PC-9 (cell line): ENCODE data around the gene NPW. TPM values are rescaled to one million over a fixed set of nuclear protein-coding genes. Genes with fewer than 3 reads are reported as not detected.
A peak's percentile ranks its signal among the peaks of the same experiment; 100 is the strongest.

Experiments used
- BruUV-seq: library from RNA; stranded (reverse); fragments of 400-500 nt; replicated peaks from 2 replicates; lab custom pipeline; 2021; lab: Mats Ljungman, UMichigan
- CTCF ChIA-PET: fragments of 300-600 bp; sonication (Branson Sonifier 250); formaldehyde crosslinking; loops from one replicate; lab custom pipeline; 2022; ENCODE audit warnings: antibody characterized with exemption; lab: Charles Lee
- POLR2A ChIA-PET: fragments of 300-600 bp; sonication (Branson Sonifier 250); formaldehyde crosslinking; loops from one replicate; lab custom pipeline; 2022; ENCODE audit warnings: antibody characterized with exemption; ENCODE audit not compliant: unreplicated experiment; lab: Charles Lee
- DNase-seq, 2 experiments: peaks; one replicate each; pipeline versions ENCODE4 v3.0.0 to v3.0.0-alpha.2; 2015 to 2022; ENCODE audit warnings: mixed read lengths in 1 of 2
- H2AFZ ChIP-seq: fragments of 200-600 bp; sonication (generic); 2 replicates; pipeline ENCODE4 v1.8.1; 2017; ENCODE audit warnings: antibody characterized with exemption
- H3F3A ChIP-seq: fragments of 200-600 bp; sonication (generic); 2 replicates; pipeline ENCODE4 v1.8.1; 2017; ENCODE audit warnings: antibody characterized with exemption, mild to moderate bottlenecking, low read depth; ENCODE audit not compliant: insufficient read depth
- H3K27ac ChIP-seq: fragments of 200-600 bp; sonication (generic); 2 replicates; pipeline ENCODE4 v1.6.1; 2016; ENCODE audit warnings: mixed run types
- H3K27me3 ChIP-seq: fragments of 200-600 bp; sonication (generic); 2 replicates; pipeline ENCODE4 v1.6.1; 2016; ENCODE audit warnings: low read depth, mixed run types; ENCODE audit not compliant: insufficient read depth
- H3K36me3 ChIP-seq: fragments of 200-600 bp; sonication (generic); 2 replicates; pipeline ENCODE4 v1.6.1; 2016; ENCODE audit warnings: low read depth, mixed run types
- H3K4me1 ChIP-seq: fragments of 200-600 bp; sonication (generic); replicated peaks from 2 replicates; pipeline ENCODE4 v1.6.1; 2016; ENCODE audit warnings: mixed run types; ENCODE audit not compliant: insufficient read depth
- H3K4me2 ChIP-seq: fragments of 200-600 bp; sonication (generic); 2 replicates; pipeline ENCODE4 v1.6.1; 2017; ENCODE audit warnings: mixed run types
- H3K4me3 ChIP-seq: fragments of 200-600 bp; sonication (generic); 2 replicates; pipeline ENCODE4 v1.6.1; 2016; ENCODE audit warnings: mixed run types
- H3K79me2 ChIP-seq: fragments of 200-600 bp; sonication (generic); 2 replicates; pipeline ENCODE4 v1.6.1; 2017; ENCODE audit warnings: low read depth, mixed run types
- H3K9me2 ChIP-seq: fragments of 200-600 bp; sonication (generic); 2 replicates; pipeline ENCODE4 v1.8.1; 2017; ENCODE audit warnings: mild to moderate bottlenecking; ENCODE audit not compliant: insufficient read depth
- H3K9me3 ChIP-seq: fragments of 200-600 bp; sonication (generic); 2 replicates; pipeline ENCODE4 v1.8.1; 2016; ENCODE audit warnings: low read depth; ENCODE audit not compliant: insufficient read depth
- H4K20me1 ChIP-seq: fragments of 200-600 bp; sonication (generic); 2 replicates; pipeline ENCODE4 v1.8.1; 2017; ENCODE audit not compliant: insufficient read depth
- EZH2 ChIP-seq: fragments of 200-600 bp; sonication (generic); IDR thresholded peaks from 2 replicates; pipeline ENCODE4 v1.8.0; 2017; ENCODE audit warnings: antibody characterized with exemption, low read depth
- intact Hi-C: fragments of 100-400 bp; cut with micrococcal nuclease; formaldehyde crosslinking; loops from one replicate; pipeline ENCODE4 v1.10.0; 2022; ENCODE audit not compliant: unreplicated experiment
- total RNA-seq: library from RNA; stranded (reverse); gene quantifications from 2 replicates; pipeline ENCODE4 v1.2.3, GENCODE V29; 2021
- TF ChIP-seq, protein P1 (sequence below): fragments of 200-600 bp; sonication (generic); conservative IDR thresholded peaks from 2 replicates; pipeline ENCODE4 v1.6.1; 2017; ENCODE audit warnings: mixed run types, antibody characterized with exemption, mild to moderate bottlenecking, moderate library complexity

NPW gene
- total RNA-seq, 1 experiment from 2014 or later = 4.0 TPM

DNA sequence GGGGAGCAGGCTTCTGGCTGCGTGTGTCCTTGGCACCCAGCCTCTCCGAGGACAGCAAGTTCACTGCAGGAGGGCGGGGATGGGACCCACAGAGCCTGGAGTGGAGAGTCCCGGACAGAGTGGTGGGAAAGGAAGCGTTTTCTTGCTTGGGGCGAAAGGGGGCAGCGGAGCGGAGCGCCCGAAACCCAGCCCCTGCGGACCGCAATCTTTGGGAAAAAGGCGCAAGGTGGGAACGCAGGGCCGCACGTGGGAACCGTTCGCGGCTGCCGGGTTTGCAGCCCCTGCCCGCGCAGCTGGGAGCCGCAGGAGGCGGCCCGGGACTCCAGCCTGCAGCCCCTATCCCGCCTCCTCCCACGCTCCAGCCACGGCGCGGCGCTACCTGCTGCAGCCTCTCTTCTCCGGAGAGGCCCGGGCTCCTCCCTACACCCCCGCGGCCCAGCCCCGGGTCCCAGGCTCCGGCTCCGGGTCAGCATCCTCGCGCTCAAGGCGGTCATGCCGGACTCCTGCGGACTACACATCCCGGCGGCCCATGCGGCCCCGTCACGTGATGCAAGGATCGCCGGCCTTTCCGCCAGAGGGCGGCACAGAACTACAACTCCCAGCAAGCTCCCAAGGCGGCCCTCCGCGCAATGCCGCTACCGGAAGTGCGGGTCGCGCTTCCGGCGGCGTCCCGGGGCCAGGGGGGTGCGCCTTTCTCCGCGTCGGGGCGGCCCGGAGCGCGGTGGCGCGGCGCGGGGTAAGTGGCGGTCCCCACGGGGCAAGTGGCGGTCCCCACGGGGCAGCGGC is 27.9 kb downstream of the NPW start, which contains the start of the genes NTHL1 and TSC2:
Gene NTHL1 (minus strand): TSS at position 505 of the 786 bp plus-strand sequence. CDS start 11 bp downstream, at position 494.
Gene TSC2 (plus strand): TSS at position 656 of the 786 bp plus-strand sequence. CDS start 631 bp downstream, outside the sequence.
- Histone ChIP-seq H3K27me3 (no peaks in the 10 kb centered on the region), H3K79me2 (peaks cover 26% of the 10 kb centered on the region), H3K9me3 (no peaks in the 10 kb centered on the region), H3K27ac (no peak within 1 kb of the TSS), H3K4me2 (peak within 1 kb of the TSS; percentile 94), H3K4me3 (peak within 1 kb of the TSS; percentile 88), H3K36me3 (no peaks in the 10 kb centered on the region), H3K9me2 (no peaks in the 10 kb centered on the region), H4K20me1 (no peaks in the 10 kb centered on the region), H3F3A (peaks cover 18% of the 10 kb centered on the region; the same call in 1 of the 2 replicates), H2AFZ (peak within 1 kb of the TSS; percentile 88), H3K4me1 (peaks cover 29% of the 10 kb centered on the region)
- no TSS peak for BruUV-seq
- intact Hi-C loops = loop anchor here (2.0 to 10.0 kb wide), 3 partner anchors 15 to 557 kb away; partner anchors contain the start of genes GFER and NOXO1
- TF ChIP-seq, protein P1, sequence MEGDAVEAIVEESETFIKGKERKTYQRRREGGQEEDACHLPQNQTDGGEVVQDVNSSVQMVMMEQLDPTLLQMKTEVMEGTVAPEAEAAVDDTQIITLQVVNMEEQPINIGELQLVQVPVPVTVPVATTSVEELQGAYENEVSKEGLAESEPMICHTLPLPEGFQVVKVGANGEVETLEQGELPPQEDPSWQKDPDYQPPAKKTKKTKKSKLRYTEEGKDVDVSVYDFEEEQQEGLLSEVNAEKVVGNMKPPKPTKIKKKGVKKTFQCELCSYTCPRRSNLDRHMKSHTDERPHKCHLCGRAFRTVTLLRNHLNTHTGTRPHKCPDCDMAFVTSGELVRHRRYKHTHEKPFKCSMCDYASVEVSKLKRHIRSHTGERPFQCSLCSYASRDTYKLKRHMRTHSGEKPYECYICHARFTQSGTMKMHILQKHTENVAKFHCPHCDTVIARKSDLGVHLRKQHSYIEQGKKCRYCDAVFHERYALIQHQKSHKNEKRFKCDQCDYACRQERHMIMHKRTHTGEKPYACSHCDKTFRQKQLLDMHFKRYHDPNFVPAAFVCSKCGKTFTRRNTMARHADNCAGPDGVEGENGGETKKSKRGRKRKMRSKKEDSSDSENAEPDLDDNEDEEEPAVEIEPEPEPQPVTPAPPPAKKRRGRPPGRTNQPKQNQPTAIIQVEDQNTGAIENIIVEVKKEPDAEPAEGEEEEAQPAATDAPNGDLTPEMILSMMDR = peak; percentile 55
- no peak for TF ChIP-seq EZH2
- DNase-seq = peak; percentile 89 to 98
- CTCF ChIA-PET = interaction anchor here (0.6 to 1.4 kb wide), 5 partner anchors 12 to 93 kb away, joined by 3 to 6 read pairs (median 3); no protein-coding TSS in a partner anchor
- POLR2A ChIA-PET = interaction anchor here (0.6 to 1.0 kb wide), 5 partner anchors 14 to 108 kb away, joined by 4 to 12 read pairs (median 6); partner anchors contain the start of gene TRAF7

DNA sequence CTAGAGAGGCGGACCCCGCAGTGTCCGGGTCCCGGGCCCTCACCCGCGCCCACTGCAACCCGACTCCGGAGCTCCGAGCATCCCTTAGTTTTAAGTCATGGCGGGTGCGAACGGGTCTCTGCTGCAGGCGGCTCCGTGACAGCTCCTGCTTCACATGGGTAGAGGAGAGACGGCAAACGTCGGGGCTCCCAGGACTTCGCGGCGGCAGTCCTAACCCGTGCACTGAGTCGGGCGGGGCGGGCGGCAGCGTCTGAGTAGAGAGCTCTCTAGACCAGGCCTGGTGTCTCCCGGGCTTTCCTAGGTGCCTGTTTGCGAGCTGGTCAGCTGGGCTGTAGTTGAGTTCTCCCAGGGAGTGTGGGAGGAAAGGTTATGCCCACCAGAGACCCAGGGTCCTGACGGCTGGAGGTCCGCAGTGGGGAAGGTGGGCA is 28.5 kb downstream of the NPW start:
- Histone ChIP-seq H3K79me2 (peaks cover 26% of the 10 kb centered on the region), H3K9me3 (no peaks in the 10 kb centered on the region), H2AFZ (peak overlapping the region; percentile 88), H3K9me2 (no peaks in the 10 kb centered on the region), H3K4me3 (peak overlapping the region; percentile 88), H4K20me1 (no peaks in the 10 kb centered on the region), H3F3A (peaks cover 16% of the 10 kb centered on the region; the same call in 1 of the 2 replicates), H3K27ac (no peak overlapping the region), H3K4me1 (peaks cover 25% of the 10 kb centered on the region), H3K36me3 (no peaks in the 10 kb centered on the region), H3K27me3 (no peaks in the 10 kb centered on the region), H3K4me2 (peak overlapping the region; percentile 94)
- intact Hi-C loops = loop anchor here (5.0 to 10.0 kb wide), 2 partner anchors 66 to 557 kb away; partner anchors contain the start of genes GFER and NOXO1
- BruUV-seq = TSS peak; percentile 39
- POLR2A ChIA-PET = interaction anchor here (0.6 kb wide), 2 partner anchors 26 to 55 kb away, joined by 4 to 12 read pairs; no protein-coding TSS in a partner anchor
- TF ChIP-seq, protein P1 = no peak
- TF ChIP-seq EZH2 = no peak
- DNase-seq = no peak
- CTCF ChIA-PET = interaction anchor here (0.6 to 1.4 kb wide), 4 partner anchors 12 to 92 kb away, joined by 3 to 6 read pairs (median 4); no protein-coding TSS in a partner anchor

DNA sequence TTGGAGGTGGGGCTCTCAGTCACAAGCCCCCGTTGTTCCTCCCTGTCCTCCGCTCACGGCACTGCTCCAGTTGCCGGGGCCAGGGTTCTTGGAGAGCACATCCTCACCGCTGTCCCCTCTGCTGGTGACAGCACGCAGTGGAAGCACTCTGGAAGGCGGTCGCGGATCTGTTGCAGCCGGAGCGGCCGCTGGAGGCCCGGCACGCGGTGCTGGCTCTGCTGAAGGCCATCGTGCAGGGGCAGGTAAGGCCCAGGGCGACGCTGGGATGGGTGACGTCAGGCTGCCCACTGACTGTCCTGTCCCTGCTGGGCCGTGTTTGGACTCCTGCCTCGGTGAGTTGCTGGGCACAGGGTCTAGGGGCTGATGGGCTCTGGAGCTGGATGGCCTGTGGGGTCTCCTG is 33.6 kb downstream of the NPW start:
- no peak overlapping the region for H3K4me3 ChIP-seq
- H3K36me3 ChIP-seq = no peaks in the 10 kb centered on the region
- no peak overlapping the region for H2AFZ ChIP-seq
- no peaks in the 10 kb centered on the region for H4K20me1 ChIP-seq
- DNase-seq = no peak
- no peak overlapping the region for H3K27ac ChIP-seq
- ChIA-PET POLR2A (no interaction called here), CTCF (no interaction called here)
- H3K9me2 ChIP-seq = no peaks in the 10 kb centered on the region
- H3K4me2 ChIP-seq = no peak overlapping the region
- peaks cover 7% of the 10 kb centered on the region for H3K4me1 ChIP-seq
- intact Hi-C loops = no loop called here
- H3K9me3 ChIP-seq = no peaks in the 10 kb centered on the region
- no peak for TF ChIP-seq EZH2
- TF ChIP-seq, protein P1 = no peak
- H3F3A ChIP-seq = peaks cover 9% of the 10 kb centered on the region; the same call in 1 of the 2 replicates
- peaks cover 15% of the 10 kb centered on the region for H3K79me2 ChIP-seq
- no TSS peak for BruUV-seq
- no peaks in the 10 kb centered on the region for H3K27me3 ChIP-seq
